IMR-90 (cell line): ENCODE results near the gene MSI2.

Source experiments
- BHLHE40 ChIP-seq: fragments of 150-350 bp; IDR thresholded peaks from 2 replicates; pipeline ENCODE4 v1.6.1; 2016; ENCODE audit warnings: mild to moderate bottlenecking, low read depth, low read length
- CTCF ChIP-seq: conservative IDR thresholded peaks from 2 replicates; pipeline ENCODE4 v1.5.1; 2012; ENCODE audit warnings: mild to moderate bottlenecking, low read depth, low read length, improper control_type of control experiment
- ELK1 ChIP-seq: fragments of 150-350 bp; IDR thresholded peaks from 2 replicates; pipeline ENCODE4 v1.6.1; 2016; ENCODE audit warnings: low read depth, mild to moderate bottlenecking, low read length, moderate library complexity, borderline replicate concordance
- MAZ ChIP-seq: IDR thresholded peaks from 2 replicates; pipeline ENCODE4 v1.6.1; 2012; ENCODE audit warnings: low read depth, mild to moderate bottlenecking, low read length, improper control_type of control experiment, moderate library complexity, borderline replicate concordance
- POLR2A ChIP-seq: IDR thresholded peaks from 2 replicates; pipeline ENCODE4 v1.6.1; 2012; ENCODE audit warnings: mild to moderate bottlenecking, low read depth, low read length

- TF ChIP-seq CTCF, result no peak
- no peak for TF ChIP-seq POLR2A
- no peak for TF ChIP-seq BHLHE40
- TF ChIP-seq MAZ, result no peak
- TF ChIP-seq ELK1, result no peak
Measured at GRCh38 chr17:57599271-57600045, 343.1 kb downstream of the MSI2 start.
